Gastroesophageal sphincter (tissue), 3 donors: ENCODE data around the gene ARHGAP26.

Experiments
- CTCF ChIP-seq, 4 experiments: fragments of 200-600 bp in 2 of 4; fragments of 450-650 bp in 2 of 4; sonication (generic) in 1 of 4; IDR thresholded peaks; one replicate each; pipeline ENCODE4 v1.5.1; 2017 to 2019; ENCODE audit warnings: antibody characterized with exemption in 4 of 4, mild to moderate bottlenecking in 2 of 4, moderate library complexity in 2 of 4
- POLR2A ChIP-seq, 2 donors: fragments of 450-650 bp; IDR thresholded peaks; one replicate each; pipeline ENCODE4 v1.6.1; 2017; ENCODE audit warnings: antibody characterized with exemption in 2 of 2, mild to moderate bottlenecking in 2 of 2, moderate library complexity in 1 of 2

GRCh38 chr5:143055596-143056338 lies 285.6 kb downstream of the ARHGAP26 start:
- TF ChIP-seq POLR2A (IDR thresholded peaks at IDR 0.05): no peak
- TF ChIP-seq CTCF (IDR thresholded peaks at IDR 0.05): no peak
